Neuron (in vitro differentiated cells): ENCODE data around the gene SFXN2.
"Not testable (repeated sequence)": the region's sequence is repeated elsewhere in the genome, so short reads cannot be mapped to it uniquely, and the experiment has no call there.

Experiments used
- H2AFZ ChIP-seq: one replicate; pipeline ENCODE4 v1.6.1; 2013; ENCODE audit warnings: low read depth, mild to moderate bottlenecking, inconsistent platforms, low read length, moderate library complexity
- H3K27me3 ChIP-seq: one replicate; pipeline ENCODE4 v1.6.1; 2013; ENCODE audit warnings: low read length; ENCODE audit not compliant: insufficient read depth
- H3K36me3 ChIP-seq: one replicate; pipeline ENCODE4 v1.6.1; 2013; ENCODE audit warnings: low read length; ENCODE audit not compliant: insufficient read depth
- H3K4me1 ChIP-seq: one replicate; pipeline ENCODE4 v1.6.1; 2013; ENCODE audit warnings: low read length; ENCODE audit not compliant: insufficient read depth
- H3K4me3 ChIP-seq: 2 replicates; pipeline ENCODE4 v1.5.1; 2013; ENCODE audit warnings: mild to moderate bottlenecking, low read length, moderate library complexity
- H3K9me3 ChIP-seq: one replicate; pipeline ENCODE4 v1.6.1; 2013; ENCODE audit warnings: low read length

SFXN2 gene

GRCh38 chr10:102714621-102715455 lies at the start of gene SFXN2:
Gene SFXN2 (plus strand): TSS chr10:102714636. CDS start chr10:102726637, 12,001 bp downstream.
- Histone ChIP-seq H3K4me3 (peak within 1 kb of the TSS; percentile 94), H2AFZ (peak within 1 kb of the TSS; percentile 77), H3K9me3 (no peaks in the 10 kb centered on the region), H3K4me1 (peaks cover 39% of the 10 kb centered on the region), H3K27me3 (no peaks in the 10 kb centered on the region), H3K36me3 (peaks cover 14% of the 10 kb centered on the region)

GRCh38 chr10:102665904-102666509 lies 48.4 kb upstream of the SFXN2 start:
- peaks cover 41% of the 10 kb centered on the region for H3K4me1 ChIP-seq
- H3K36me3 ChIP-seq: no peaks in the 10 kb centered on the region
- no peak overlapping the region for H2AFZ ChIP-seq
- H3K4me3 ChIP-seq: no peak overlapping the region
- H3K27me3 ChIP-seq: no peaks in the 10 kb centered on the region
- H3K9me3 ChIP-seq: no peaks in the 10 kb centered on the region

GRCh38 chr10:102667411-102667810 lies 47.0 kb upstream of the SFXN2 start:
- peaks cover 39% of the 10 kb centered on the region for H3K4me1 ChIP-seq
- not testable (repeated sequence) for H3K9me3 ChIP-seq, H3K27me3 ChIP-seq, H3K4me3 ChIP-seq, H2AFZ ChIP-seq, H3K36me3 ChIP-seq

GRCh38 chr10:102668326-102669107 lies 45.9 kb upstream of the SFXN2 start:
- Histone ChIP-seq H3K36me3 (no peaks in the 10 kb centered on the region), H3K4me3 (no peak overlapping the region), H3K27me3 (no peaks in the 10 kb centered on the region), H2AFZ (no peak overlapping the region), H3K4me1 (peaks cover 49% of the 10 kb centered on the region), H3K9me3 (no peaks in the 10 kb centered on the region)

GRCh38 chr10:102669206-102670064 lies 45.0 kb upstream of the SFXN2 start:
- no peak overlapping the region for H2AFZ ChIP-seq
- H3K9me3 ChIP-seq: no peaks in the 10 kb centered on the region
- H3K27me3 ChIP-seq: no peaks in the 10 kb centered on the region
- H3K4me1 ChIP-seq: peaks cover 55% of the 10 kb centered on the region
- no peak overlapping the region for H3K4me3 ChIP-seq
- no peaks in the 10 kb centered on the region for H3K36me3 ChIP-seq

- Histone ChIP-seq H3K4me1 (peaks cover 63% of the 10 kb centered on the region), H3K36me3 (no peaks in the 10 kb centered on the region)
Observed at GRCh38 chr10:102670065-102670670, 44.3 kb upstream of the SFXN2 start.

GRCh38 chr10:102670871-102671434 lies 43.5 kb upstream of the SFXN2 start:
- Histone ChIP-seq H3K36me3 (no peaks in the 10 kb centered on the region), H3K27me3 (no peaks in the 10 kb centered on the region), H3K9me3 (no peaks in the 10 kb centered on the region), H2AFZ (no peak overlapping the region), H3K4me3 (no peak overlapping the region), H3K4me1 (peaks cover 70% of the 10 kb centered on the region)

More at GRCh38 chr10:102670065-102670670, 44.3 kb upstream of the SFXN2 start:
- Histone ChIP-seq H3K27me3 (no peaks in the 10 kb centered on the region), H3K4me3 (no peak overlapping the region), H2AFZ (no peak overlapping the region), H3K9me3 (no peaks in the 10 kb centered on the region)

- no peaks in the 10 kb centered on the region for H3K9me3 ChIP-seq
- peak overlapping the region; percentile 8 for H2AFZ ChIP-seq
- no peaks in the 10 kb centered on the region for H3K27me3 ChIP-seq
- no peaks in the 10 kb centered on the region for H3K36me3 ChIP-seq
- H3K4me1 ChIP-seq: peaks cover 83% of the 10 kb centered on the region
- H3K4me3 ChIP-seq: peak overlapping the region; percentile 35
Observed at GRCh38 chr10:102673236-102673818, 41.1 kb upstream of the SFXN2 start.

- H3K9me3 ChIP-seq: no peaks in the 10 kb centered on the region
- no peaks in the 10 kb centered on the region for H3K27me3 ChIP-seq
- H3K4me1 ChIP-seq: peaks cover 84% of the 10 kb centered on the region
- H3K36me3 ChIP-seq: no peaks in the 10 kb centered on the region
- peak overlapping the region; percentile 35 for H3K4me3 ChIP-seq
- peak overlapping the region; percentile 8 for H2AFZ ChIP-seq
Observed at GRCh38 chr10:102673819-102674511, 40.5 kb upstream of the SFXN2 start.

GRCh38 chr10:102674566-102674965 lies 39.9 kb upstream of the SFXN2 start:
- H3K4me1 ChIP-seq: peaks cover 84% of the 10 kb centered on the region
- no peaks in the 10 kb centered on the region for H3K27me3 ChIP-seq
- peak overlapping the region; percentile 35 for H3K4me3 ChIP-seq
- no peak overlapping the region for H2AFZ ChIP-seq
- H3K36me3 ChIP-seq: no peaks in the 10 kb centered on the region
- no peaks in the 10 kb centered on the region for H3K9me3 ChIP-seq

GRCh38 chr10:102675011-102675665 lies 39.3 kb upstream of the SFXN2 start:
- Histone ChIP-seq H3K4me3 (peak overlapping the region; percentile 31), H3K4me1 (peaks cover 81% of the 10 kb centered on the region), H3K36me3 (no peaks in the 10 kb centered on the region)

More at GRCh38 chr10:102675011-102675665, 39.3 kb upstream of the SFXN2 start:
- H2AFZ ChIP-seq: no peak overlapping the region
- H3K9me3 ChIP-seq: no peaks in the 10 kb centered on the region
- no peaks in the 10 kb centered on the region for H3K27me3 ChIP-seq
